ENCODE measurements around the gene CDKN1C.

The CDKN1C gene

GRCh38 chr11:2904153-2905052 lies 18.8 kb upstream of the CDKN1C start:
- no peak for DNase-seq

DNA sequence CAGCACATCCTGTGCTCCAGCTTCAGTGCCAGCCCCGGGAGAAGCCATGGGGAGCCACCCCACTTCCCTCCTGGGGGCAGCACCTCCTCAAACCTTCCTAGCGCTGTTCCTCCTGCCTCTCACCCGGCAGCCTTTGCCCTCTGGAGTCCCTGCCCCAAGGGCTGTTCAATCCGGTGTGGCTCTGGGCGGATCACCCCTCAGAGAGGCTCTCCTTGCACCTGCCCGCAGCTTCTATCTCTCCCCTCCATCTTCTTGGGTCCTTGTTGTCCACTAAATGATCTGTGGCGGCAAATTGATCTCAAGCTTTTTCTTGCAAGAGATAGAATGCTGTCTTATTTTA lies 18.1 kb upstream of the CDKN1C start:
- DNase-seq: no peak

- no peak for DNase-seq
Measured at GRCh38 chr11:2902784-2903671, 17.5 kb upstream of the CDKN1C start.

GRCh38 chr11:2901854-2902783 lies 16.5 kb upstream of the CDKN1C start:
- DNase-seq: peak; percentile 78

- DNase-seq: no peak
Measured at GRCh38 chr11:2901196-2901796, 15.7 kb upstream of the CDKN1C start.

- no peak for DNase-seq
Measured at GRCh38 chr11:2899080-2899783, 13.7 kb upstream of the CDKN1C start.

DNA sequence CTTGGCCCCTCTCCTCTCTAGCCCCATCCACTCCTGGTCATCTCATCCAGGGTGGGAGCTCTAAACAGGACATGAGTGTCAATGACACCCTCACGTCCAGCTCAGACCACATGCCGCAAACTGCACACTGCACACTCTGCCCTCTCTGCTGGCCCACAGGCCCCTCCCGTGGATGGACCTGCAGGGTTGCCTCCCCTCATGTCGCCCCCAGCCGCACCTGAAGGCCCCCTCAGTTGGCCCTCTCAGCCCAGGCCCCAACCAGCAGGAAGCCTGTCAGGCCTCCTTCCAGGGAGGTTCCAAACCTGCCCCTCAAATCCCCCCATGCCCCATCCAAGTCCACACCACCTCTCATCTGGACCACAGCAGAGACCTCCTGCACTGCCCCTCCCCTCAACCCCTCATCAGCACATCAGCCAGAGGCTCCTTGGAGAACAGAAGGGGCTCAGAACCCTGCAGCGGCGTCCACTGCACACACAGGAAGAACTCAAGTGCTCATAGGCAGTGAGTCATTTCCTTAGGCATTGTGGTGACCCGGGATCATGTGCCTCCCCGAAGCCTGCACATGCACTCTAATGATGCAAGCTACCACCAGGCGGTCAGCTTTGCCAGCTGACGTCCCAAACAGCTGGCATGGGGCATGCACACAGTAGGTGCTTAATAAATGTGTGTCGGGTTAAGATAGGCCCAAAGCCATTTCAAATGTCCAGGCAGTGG lies 12.9 kb upstream of the CDKN1C start:
- no peak for DNase-seq

DNA sequence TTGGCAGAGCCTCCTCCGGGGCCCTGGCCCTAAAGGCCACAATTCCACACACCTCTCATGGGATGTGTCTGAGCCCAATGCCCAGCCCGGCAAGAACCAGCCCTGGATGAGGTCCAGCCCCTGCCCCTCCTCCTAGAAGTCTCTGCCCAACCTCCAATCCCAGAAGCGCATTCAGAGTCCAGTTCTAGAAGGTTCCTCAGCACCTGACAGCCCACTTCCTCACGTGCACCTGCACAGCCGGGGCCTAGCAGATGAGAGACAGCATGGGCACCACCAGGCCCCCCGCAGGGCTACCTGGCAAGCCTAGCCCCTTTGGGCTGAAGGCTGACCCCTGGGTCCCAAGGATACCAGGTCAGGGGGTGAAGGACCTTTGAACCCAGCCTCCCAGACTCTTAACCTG lies 11.5 kb upstream of the CDKN1C start:
- no peak for DNase-seq

- no peak for DNase-seq
Measured at GRCh38 chr11:2896047-2896446, 10.5 kb upstream of the CDKN1C start.

- no peak for DNase-seq
Measured at GRCh38 chr11:2893935-2894334, 8.4 kb upstream of the CDKN1C start.

DNA sequence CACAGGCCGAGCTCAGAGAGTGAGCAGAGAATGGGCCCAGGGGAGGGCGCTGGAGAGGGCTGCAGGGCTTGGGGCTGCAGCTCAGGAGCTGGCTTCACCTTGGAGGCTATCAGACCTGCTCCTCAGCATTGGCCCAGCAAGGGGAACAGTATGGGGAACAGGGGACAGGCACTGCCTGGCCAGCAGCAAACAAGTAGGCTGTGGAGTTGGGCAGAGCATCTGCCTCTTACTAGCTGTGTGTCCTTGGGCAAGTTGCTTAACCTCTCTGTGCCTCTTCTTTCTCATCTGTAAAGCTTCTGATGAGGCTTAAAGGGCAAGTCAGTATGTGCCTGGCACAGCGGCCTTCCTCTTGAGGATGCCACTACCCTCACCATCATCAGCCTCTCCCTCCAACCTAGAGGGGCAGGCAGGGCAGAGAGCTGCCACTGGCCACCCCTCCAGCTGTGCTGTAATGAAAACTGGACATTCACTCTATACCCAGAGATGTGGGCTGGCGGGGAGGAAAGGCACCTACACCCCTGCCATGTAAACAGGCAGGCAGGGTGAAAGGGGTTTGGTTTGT lies 7.5 kb upstream of the CDKN1C start:
- no peak for DNase-seq

DNA sequence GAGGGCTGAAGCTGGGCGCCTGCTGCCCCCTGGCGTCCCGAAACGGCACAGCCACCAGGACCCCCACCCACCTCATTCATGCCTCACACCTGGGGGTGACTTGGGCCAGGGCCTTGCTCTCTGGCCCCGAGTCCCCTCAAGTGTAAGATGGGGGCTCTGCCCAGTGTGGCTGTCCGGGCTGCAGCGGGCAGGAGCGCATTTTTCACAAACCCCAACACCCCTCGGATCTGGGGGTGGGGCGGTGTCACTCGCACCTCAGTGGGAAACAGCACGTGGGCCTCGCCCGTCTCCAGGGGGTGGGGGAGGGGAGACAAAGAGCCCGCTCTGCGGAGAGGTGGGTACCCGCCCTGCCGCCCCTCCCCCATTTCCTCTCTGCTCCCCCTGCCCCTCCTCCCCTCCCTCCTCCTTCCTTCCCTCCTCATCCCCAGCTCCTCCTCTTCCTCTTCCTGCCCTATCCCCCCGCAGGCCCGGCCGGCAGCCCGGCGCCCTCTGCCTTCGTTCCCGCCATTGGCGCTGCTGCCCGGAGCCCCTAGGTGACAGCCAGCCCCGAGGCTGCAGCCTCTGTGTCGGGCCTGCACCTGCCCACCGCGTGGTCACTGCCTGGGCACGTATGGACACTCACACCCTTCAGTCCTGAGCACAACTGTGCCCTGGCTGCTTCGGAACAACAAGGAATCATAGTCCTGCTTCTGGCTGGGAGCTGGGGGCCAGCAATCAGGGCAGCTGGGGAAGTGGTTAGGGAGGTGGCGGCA lies 6.8 kb upstream of the CDKN1C start:
- DNase-seq: no peak

DNA sequence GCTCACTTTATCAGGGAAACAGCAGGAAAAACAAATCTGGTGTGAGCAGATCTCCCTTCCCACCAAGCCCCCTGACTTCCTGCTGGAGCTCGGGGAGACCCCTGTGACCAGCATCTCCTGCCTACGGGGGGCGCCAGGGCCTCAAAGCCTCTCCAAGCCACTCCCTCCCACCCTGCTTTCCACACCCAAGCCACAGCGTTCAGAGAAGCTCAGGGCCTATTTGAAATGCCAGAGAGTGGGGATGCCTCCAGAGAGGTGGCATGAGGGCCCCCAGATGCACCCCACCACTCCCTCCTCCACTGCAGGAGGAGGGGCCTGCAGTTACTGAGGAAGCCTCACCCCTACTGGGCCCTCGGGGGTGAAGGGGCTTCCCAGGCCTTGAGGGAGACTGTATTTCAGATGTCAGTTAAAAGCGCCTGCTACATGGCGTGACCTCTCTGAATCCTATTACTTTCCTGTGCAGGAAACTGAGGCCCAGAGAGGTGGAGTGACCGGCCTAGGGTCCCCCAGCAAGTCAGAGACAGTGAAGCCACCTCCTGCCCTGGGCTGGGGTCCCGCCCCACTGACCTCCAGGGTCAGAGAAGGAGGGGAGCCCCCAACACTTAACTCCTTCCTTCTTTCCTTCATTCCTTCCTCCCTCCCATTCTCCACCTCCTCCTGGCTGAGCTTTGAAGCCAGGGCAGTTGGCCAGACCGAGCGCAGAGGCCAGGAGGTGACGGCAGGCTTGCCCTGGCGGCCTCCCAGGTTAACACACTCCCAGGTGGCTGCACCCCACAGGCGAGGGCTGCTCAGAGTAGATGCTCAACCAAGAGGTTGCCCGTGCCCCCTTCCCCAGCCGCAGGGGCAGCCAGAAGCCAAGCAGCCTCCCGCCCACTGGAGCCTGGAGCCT lies 6.0 kb upstream of the CDKN1C start:
- no peak for DNase-seq

DNA sequence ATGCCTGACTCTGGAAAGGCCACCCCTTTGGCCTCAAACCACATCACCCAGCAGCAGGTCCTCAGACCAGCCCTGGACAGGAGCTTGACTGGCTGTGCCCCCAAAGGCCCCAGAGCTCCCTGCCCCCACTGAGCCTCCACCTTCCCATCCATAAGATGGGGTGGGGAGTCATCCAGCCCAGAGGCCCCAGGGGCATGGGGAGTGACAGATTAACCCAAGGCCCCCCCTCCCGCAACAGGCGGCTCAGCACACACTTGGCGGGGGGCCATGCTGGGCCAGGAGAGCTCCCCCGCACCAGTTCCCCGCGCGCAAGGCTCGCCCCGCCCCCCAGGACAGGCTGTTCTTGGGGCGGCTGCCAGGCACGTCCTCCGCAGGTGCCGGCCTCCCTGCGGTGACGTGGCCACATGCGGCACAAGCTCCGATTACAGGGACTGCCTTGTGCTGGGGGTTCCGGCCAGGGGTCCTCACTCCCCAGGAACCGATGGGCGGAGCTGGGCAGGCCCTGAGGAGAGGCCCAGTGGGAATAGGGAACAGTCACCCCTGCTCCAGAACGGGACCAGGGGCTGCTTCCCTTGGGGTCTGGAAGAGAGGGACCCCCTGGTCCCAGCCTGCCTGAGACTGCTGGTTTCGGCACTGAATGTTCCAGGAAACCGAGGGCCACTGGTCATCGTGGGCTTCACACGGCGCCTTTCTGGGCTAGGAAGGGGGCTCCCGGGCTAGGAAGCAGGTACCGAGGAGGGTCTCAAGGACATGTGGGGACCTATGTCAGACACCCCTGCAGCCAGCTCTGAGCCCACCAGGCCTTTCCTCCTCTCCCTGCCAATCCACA lies 5.1 kb upstream of the CDKN1C start:
- DNase-seq: no peak

- DNase-seq: no peak
Measured at GRCh38 chr11:2889362-2890273, 4.0 kb upstream of the CDKN1C start.

GRCh38 chr11:2888266-2888968 lies 2.8 kb upstream of the CDKN1C start:
- peak; percentile 47 for DNase-seq

Measured in NCI-H1048 (cell line).